H1 (cell line): ENCODE measurements around the gene SLAMF1. TPM values are rescaled to one million over a fixed set of nuclear protein-coding genes. Genes with fewer than 3 reads are reported as not detected.

Experiments
- CTCF ChIA-PET: fragments of 300-600 bp; sonication (Branson Sonifier 250); formaldehyde crosslinking; loops from one replicate; lab custom pipeline; 2021; ENCODE audit not compliant: partially characterized antibody; lab: Charles Lee
- POLR2A ChIA-PET: fragments of 300-600 bp; sonication (Branson Sonifier 250); formaldehyde crosslinking; loops from one replicate; lab custom pipeline; 2021; ENCODE audit warnings: inconsistent platforms; ENCODE audit not compliant: partially characterized antibody; lab: Charles Lee
- DNase-seq, 2 experiments: peaks; one replicate each; pipeline versions ENCODE4 v3.0.0 to v3.0.0-alpha.2; 2010 to 2022; ENCODE audit warnings: low spot score in 2 of 2, low read depth in 1 of 2, mixed read lengths in 1 of 2
- FAIRE-seq: peaks from 2 replicates; lab custom pipeline; 2011; peaks lifted over from hg19 to GRCh38; lab: Jason Lieb, UNC
- H2AFZ ChIP-seq: 2 replicates; pipeline ENCODE4 v1.8.1; 2012; ENCODE audit warnings: low read length, inconsistent platforms
- H2AK5ac ChIP-seq: 2 replicates; pipeline ENCODE4 v1.6.1; 2013; ENCODE audit warnings: low read depth, low read length
- H2BK120ac ChIP-seq: replicated peaks from 2 replicates; pipeline ENCODE3; 2013; ENCODE audit warnings: low read depth, low read length, inconsistent platforms
- H2BK12ac ChIP-seq: 2 replicates; pipeline ENCODE4 v1.6.1; 2013; ENCODE audit warnings: low read depth, low read length
- H2BK15ac ChIP-seq: 2 replicates; pipeline ENCODE4 v1.6.1; 2013; ENCODE audit warnings: low read length
- H2BK20ac ChIP-seq: 2 replicates; pipeline ENCODE4 v1.6.1; 2013; ENCODE audit warnings: low read length
- H2BK5ac ChIP-seq: 2 replicates; pipeline ENCODE4 v1.6.1; 2013; ENCODE audit warnings: low read depth, low read length
- H3K14ac ChIP-seq: 2 replicates; pipeline ENCODE4 v1.6.1; 2013; ENCODE audit warnings: inconsistent platforms; ENCODE audit not compliant: insufficient read length
- H3K18ac ChIP-seq: 2 replicates; pipeline ENCODE4 v1.6.1; 2013; ENCODE audit warnings: low read length; ENCODE audit errors: extremely low read depth
- H3K23ac ChIP-seq: 2 replicates; pipeline ENCODE4 v1.6.1; 2013; ENCODE audit warnings: inconsistent platforms; ENCODE audit not compliant: insufficient read length
- H3K23me2 ChIP-seq: 2 replicates; pipeline ENCODE4 v1.6.1; 2013; ENCODE audit warnings: low read depth, low read length
- H3K27ac ChIP-seq: 2 replicates; pipeline ENCODE4 v1.6.1; 2011; ENCODE audit warnings: low read depth, low read length, inconsistent platforms
- H3K27me3 ChIP-seq, 4 experiments: replicated peaks in 1 of 4; 1 replicate in 1 of 4; 2 replicates in 3 of 4; pipeline versions ENCODE4 v1.6.1 to v1.8.1; 2011 to 2013; ENCODE audit warnings: low read length in 3 of 4, mild to moderate bottlenecking in 3 of 4, inconsistent platforms in 2 of 4, mixed read lengths in 2 of 4, moderate library complexity in 1 of 4; ENCODE audit not compliant: control insufficient read depth in 3 of 4, insufficient read depth in 3 of 4; ENCODE audit errors: extremely low read depth in 1 of 4
- H3K36me3 ChIP-seq, 4 experiments: 2 replicates each; pipeline versions ENCODE4 v1.6.1 to v1.8.1; 2011 to 2013; ENCODE audit warnings: mild to moderate bottlenecking in 4 of 4, low read length in 3 of 4, moderate library complexity in 2 of 4, control low read depth in 1 of 4, inconsistent platforms in 1 of 4; ENCODE audit not compliant: insufficient read depth in 4 of 4, control insufficient read depth in 2 of 4
- H3K4ac ChIP-seq: replicated peaks from 2 replicates; pipeline ENCODE3; 2013; ENCODE audit warnings: low read length, low read depth, mixed read lengths, inconsistent platforms; ENCODE audit not compliant: insufficient read length
- H3K4me1 ChIP-seq, 4 experiments: replicated peaks in 1 of 4; 1 replicate in 1 of 4; 2 replicates in 3 of 4; pipeline versions ENCODE4 v1.6.1 to v1.8.1; 2011 to 2013; ENCODE audit warnings: low read length in 3 of 4, inconsistent platforms in 2 of 4, mixed read lengths in 1 of 4; ENCODE audit not compliant: insufficient read depth in 4 of 4, control insufficient read depth in 3 of 4
- H3K4me2 ChIP-seq, 2 experiments: 2 replicates each; pipeline versions ENCODE4 v1.6.1 to v1.8.1; 2011 to 2013; ENCODE audit warnings: low read depth in 2 of 2, low read length in 2 of 2, control low read depth in 1 of 2, inconsistent platforms in 1 of 2, mild to moderate bottlenecking in 1 of 2; ENCODE audit not compliant: insufficient read depth in 1 of 2
- H3K4me3 ChIP-seq, 4 experiments: fragments of 200-600, 300-600 bp in 1 of 4; sonication (generic), shearing (Covaris generic), sonication (Bioruptor Twin) in 1 of 4; 2 replicates each; pipeline versions ENCODE4 v1.5.1 to v1.8.1; 2011 to 2016; ENCODE audit warnings: low read length in 4 of 4, low read depth in 3 of 4, control low read depth in 2 of 4, inconsistent platforms in 2 of 4, mild to moderate bottlenecking in 2 of 4, mixed read lengths in 1 of 4, moderate library complexity in 1 of 4; ENCODE audit not compliant: insufficient read depth in 2 of 4; ENCODE audit errors: extremely low read depth in 1 of 4
- H3K56ac ChIP-seq: replicated peaks from 2 replicates; pipeline ENCODE3; 2013; ENCODE audit warnings: low read depth, mild to moderate bottlenecking, mixed read lengths, low read length, inconsistent platforms; ENCODE audit not compliant: insufficient read length
- H3K79me1 ChIP-seq: 2 replicates; pipeline ENCODE4 v1.6.1; 2013; ENCODE audit warnings: low read depth, low read length, control low read depth
- H3K79me2 ChIP-seq, 2 experiments: 2 replicates each; pipeline versions ENCODE4 v1.6.1 to v1.8.1; 2012 to 2013; ENCODE audit warnings: low read length in 2 of 2, mild to moderate bottlenecking in 2 of 2, inconsistent platforms in 1 of 2; ENCODE audit not compliant: insufficient read depth in 2 of 2, control insufficient read depth in 1 of 2
- H3K9ac ChIP-seq, 4 experiments: replicated peaks in 1 of 4; 1 replicate in 1 of 4; 2 replicates in 3 of 4; pipeline versions ENCODE4 v1.6.1 to v1.8.1; 2011 to 2013; ENCODE audit warnings: low read depth in 3 of 4, low read length in 3 of 4, control low read depth in 2 of 4, mild to moderate bottlenecking in 2 of 4, moderate library complexity in 2 of 4, inconsistent platforms in 1 of 4; ENCODE audit errors: extremely low read depth in 1 of 4
- H3K9me3 ChIP-seq, 2 experiments: 2 replicates each; pipeline versions ENCODE4 v1.6.1 to v1.8.1; 2012 to 2013; ENCODE audit warnings: mild to moderate bottlenecking in 2 of 2, moderate library complexity in 2 of 2, control low read depth in 1 of 2, inconsistent platforms in 1 of 2, low read depth in 1 of 2, low read length in 1 of 2, mixed read lengths in 1 of 2; ENCODE audit not compliant: insufficient read depth in 2 of 2
- H4K20me1 ChIP-seq, 2 experiments: replicated peaks in 1 of 2; 2 replicates each; pipeline versions ENCODE3 to v1.8.1; 2011 to 2013; ENCODE audit warnings: inconsistent platforms in 2 of 2, low read length in 2 of 2, mild to moderate bottlenecking in 1 of 2; ENCODE audit not compliant: insufficient read depth in 2 of 2, control insufficient read depth in 1 of 2
- H4K5ac ChIP-seq: 2 replicates; pipeline ENCODE4 v1.6.1; 2013; ENCODE audit warnings: low read length, low read depth, mixed read lengths, inconsistent platforms; ENCODE audit not compliant: insufficient read length
- H4K8ac ChIP-seq: 2 replicates; pipeline ENCODE4 v1.8.0; 2013; ENCODE audit warnings: mild to moderate bottlenecking, moderate library complexity, low read length, inconsistent platforms; ENCODE audit not compliant: insufficient read depth; ENCODE audit errors: extremely low read depth
- H4K91ac ChIP-seq: replicated peaks from 2 replicates; pipeline ENCODE3; 2013; ENCODE audit warnings: low read length, mixed read lengths, inconsistent platforms; ENCODE audit not compliant: insufficient read length
- EGR1 ChIP-seq: IDR thresholded peaks from 2 replicates; pipeline ENCODE4 v1.6.1; 2011; ENCODE audit warnings: low read depth, low read length, borderline replicate concordance
- MAFK ChIP-seq: IDR thresholded peaks from 2 replicates; pipeline ENCODE4 v1.6.1; 2012; ENCODE audit warnings: low read depth, mild to moderate bottlenecking, improper control_type of control experiment, low read length
- PHF8 ChIP-seq: fragments of 200-600 bp; sonication (generic); conservative IDR thresholded peaks from 2 replicates; pipeline ENCODE4 v1.7.1; 2012; ENCODE audit warnings: low read depth, mild to moderate bottlenecking, inconsistent platforms, low read length, moderate library complexity
- POLR2A ChIP-seq, 2 experiments: IDR thresholded peaks; 1 replicate in 1 of 2; 2 replicates in 1 of 2; pipeline ENCODE4 v1.6.1; 2011; ENCODE audit warnings: low read depth in 2 of 2, low read length in 2 of 2, mild to moderate bottlenecking in 2 of 2; ENCODE audit errors: control extremely low read depth in 1 of 2
- TAF1 ChIP-seq: IDR thresholded peaks from 2 replicates; pipeline ENCODE4 v1.6.1; 2011; ENCODE audit warnings: mild to moderate bottlenecking, low read depth, low read length
- TAF7 ChIP-seq: optimal IDR thresholded peaks from 2 replicates; pipeline ENCODE3; 2011; ENCODE audit warnings: low read depth, mild to moderate bottlenecking, inconsistent platforms, low read length, moderate library complexity, borderline replicate concordance
- TEAD4 ChIP-seq: IDR thresholded peaks from 2 replicates; pipeline ENCODE4 v1.6.1; 2012; ENCODE audit warnings: low read depth, low read length, inconsistent platforms, mixed read lengths
- WGBS, 2 experiments: shearing (Covaris generic) in 1 of 2; methylation state at CpG; one replicate each; pipeline versions ENCODE4 v1.1.6 to v1.1.7; 2013 to 2015; ENCODE audit warnings: low lambda C conversion rate in 2 of 2, mixed read lengths in 2 of 2, inconsistent platforms in 1 of 2, low coverage in 1 of 2, missing lambda C conversion rate in 1 of 2; ENCODE audit not compliant: insufficient replicate concordance in 2 of 2, insufficient coverage in 1 of 2, insufficient read length in 1 of 2; ENCODE audit errors: extremely low coverage in 1 of 2, missing lambda C conversion rate in 1 of 2; 5-methylcytosine and 5-hydroxymethylcytosine counted together
- polyA plus RNA-seq, 7 experiments: library from polyadenylated mRNA; depleted of rRNA in 3 of 7; stranded (reverse) in 5 of 7; unstranded in 2 of 7; fragments of >200 nt in 5 of 7; fragments of 200-250 nt in 2 of 7; gene quantifications; 1 replicate in 5 of 7; 2 replicates in 1 of 7; 4 replicates in 1 of 7; pipeline versions ENCODE4 v1.2.1 to v1.2.3, GENCODE V29; 2011 to 2013; ENCODE audit warnings: missing spikeins in 2 of 7, mixed read lengths in 2 of 7
- total RNA-seq: library from RNA; stranded (reverse); fragmentation: NEBNext Ultra II Directional; extraction: Animal tissue kit (Norgen Biotek cat#: 25700); gene quantifications from 2 replicates; pipeline ENCODE4 v1.2.1, GENCODE V29; 2021

The SLAMF1 gene
- total and polyA plus RNA-seq, 2 of the 8 experiments (the other 6 are each of a cell fraction or from before 2014, with no cell fraction given) = not detected

DNA sequence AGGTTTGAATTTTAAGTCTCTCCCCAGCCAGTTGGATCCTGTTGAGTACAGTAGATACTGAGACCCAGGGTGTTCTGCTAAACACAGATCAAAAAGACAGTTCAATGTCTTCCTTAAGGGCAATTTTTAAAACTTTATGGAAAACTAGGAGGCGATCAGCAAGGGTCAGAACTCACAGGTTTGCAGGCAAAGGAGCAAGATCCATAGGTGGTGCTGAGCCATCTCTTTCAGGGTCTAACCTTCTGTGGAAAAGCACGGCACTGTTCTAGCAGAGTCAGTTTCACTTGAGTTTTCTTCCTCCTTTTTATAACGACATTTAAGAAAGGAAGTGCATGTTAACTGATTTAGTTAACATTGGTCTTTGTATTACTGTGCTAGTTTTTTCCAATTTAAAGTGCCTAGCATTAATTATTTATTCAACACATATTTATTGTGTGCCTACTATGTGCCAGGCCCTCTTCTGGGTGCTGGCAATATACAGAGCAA is 67.6 kb downstream of the SLAMF1 start, which contains the start of gene CD84:
TSS of gene CD84 (minus strand) at position 281 of the 486 bp plus-strand sequence. CDS start at position 222, 59 bp downstream.
- Histone ChIP-seq H3K79me1 (no peaks in the 10 kb centered on the region), H4K91ac (no peak within 1 kb of the TSS), H3K27ac (no peak within 1 kb of the TSS), H3K9ac (no peak within 1 kb of the TSS), H2BK15ac (no peak within 1 kb of the TSS), H3K4ac (no peak within 1 kb of the TSS), H2BK5ac (no peak within 1 kb of the TSS), H2AFZ (no peak within 1 kb of the TSS), H3K18ac (no peak within 1 kb of the TSS), H3K27me3 (no peaks in the 10 kb centered on the region), H2BK120ac (no peak within 1 kb of the TSS), H3K23me2 (no peaks in the 10 kb centered on the region), H2BK20ac (no peak within 1 kb of the TSS), H3K9me3 (no peaks in the 10 kb centered on the region), H3K4me3 (no peak within 1 kb of the TSS), H3K14ac (no peak within 1 kb of the TSS), H2AK5ac (no peak within 1 kb of the TSS), H3K56ac (no peak within 1 kb of the TSS), H3K4me1 (no peaks in the 10 kb centered on the region), H4K5ac (no peak within 1 kb of the TSS), H3K23ac (no peak within 1 kb of the TSS), H4K8ac (no peak within 1 kb of the TSS), H3K79me2 (no peaks in the 10 kb centered on the region), H3K36me3 (no peaks in the 10 kb centered on the region), H3K4me2 (no peak within 1 kb of the TSS), H4K20me1 (no peaks in the 10 kb centered on the region), H2BK12ac (no peak within 1 kb of the TSS)
- DNase-seq = no peak
- no peak for FAIRE-seq
- 84% methylated on average over 3 of the region's 3 CpGs; no CpG with 5 or more reads in 1 of the 2 experiments for WGBS, 2 experiments
- TF ChIP-seq PHF8 (no peak), TAF7 (no peak), EGR1 (no peak), TAF1 (no peak), MAFK (no peak), POLR2A (IDR thresholded peaks at IDR 0.05; ENCODE audit: control extremely low read depth in 1 of 2, low read depth in 2 of 2, low read length in 2 of 2) (no peak), TEAD4 (no peak)
- CTCF ChIA-PET = interaction anchor here (1.2 kb wide), 1 partner anchor 127 kb away, joined by 3 read pairs; no protein-coding TSS in a partner anchor
- POLR2A ChIA-PET = no interaction called here
